Testis (tissue), 3 donors: ENCODE results near the gene KIF16B. TPM values are rescaled to one million over a fixed set of nuclear protein-coding genes. Genes with fewer than 3 reads are reported as not detected.
A peak's percentile ranks its signal among the peaks of the same experiment; 100 is the strongest.

Experiments
- DNase-seq: peaks from one replicate; pipeline ENCODE4 v3.0.0-alpha.2; 2019
- H3K27ac ChIP-seq, 2 donors: fragments of 200-600 bp; sonication (generic); one replicate each; pipeline ENCODE4 v1.5.1; 2019
- H3K27me3 ChIP-seq: fragments of 200-600 bp; sonication (generic); one replicate; pipeline ENCODE4 v1.5.1; 2019
- H3K36me3 ChIP-seq: fragments of 200-600 bp; sonication (generic); one replicate; pipeline ENCODE4 v1.5.1; 2017; ENCODE audit warnings: low read depth; ENCODE audit errors: missing control alignments
- H3K4me1 ChIP-seq: fragments of 200-600 bp; sonication (generic); one replicate; pipeline ENCODE4 v1.5.1; 2019
- H3K4me3 ChIP-seq, 2 donors: fragments of 200-600 bp; sonication (generic); one replicate each; pipeline ENCODE4 v1.5.1; 2017 to 2019
- H3K9me3 ChIP-seq: fragments of 200-600 bp; sonication (generic); one replicate; pipeline ENCODE4 v1.5.1; 2017
- POLR2A ChIP-seq: fragments of 450-650 bp; IDR thresholded peaks from one replicate; pipeline ENCODE4 v1.6.1; 2017; ENCODE audit warnings: antibody characterized with exemption, mild to moderate bottlenecking, moderate library complexity
- WGBS, 2 donors: methylation state at CpG; one replicate each; pipeline ENCODE4 v1.1.5; 2018; 5-methylcytosine and 5-hydroxymethylcytosine counted together
- intact Hi-C: fragments of 100-400 bp; cut with DNase I; formaldehyde crosslinking; loops from one replicate; pipeline ENCODE4 v1.15.1; 2023; ENCODE audit warnings: low total_unique reads
- polyA plus RNA-seq: library from polyadenylated mRNA; stranded (reverse); fragments of 350-450 nt; fragmentation: Illumina TruSeq; extraction: RNeasy Lipid Tissue Mini Kit (QIAGEN cat#74804); gene quantifications from one replicate; pipeline ENCODE4 v1.2.3, GENCODE V29; 2014; ENCODE audit warnings: low read depth, low replicate concordance; ENCODE audit not compliant: insufficient read depth
- total RNA-seq, 2 donors: library from RNA; depleted of rRNA; stranded (reverse); fragments of >200 nt; gene quantifications; one replicate each; pipeline ENCODE4 v1.2.3, GENCODE V29; 2016
- TF ChIP-seq, protein P1 (sequence below), 3 experiments: fragments of 450-650 bp in 2 of 3; fragments of 200-600 bp in 1 of 3; sonication (generic) in 1 of 3; IDR thresholded peaks; one replicate each; pipeline ENCODE4 v1.5.1; 2016 to 2019; ENCODE audit warnings: antibody characterized with exemption in 3 of 3, mild to moderate bottlenecking in 2 of 3, moderate library complexity in 1 of 3

Gene KIF16B
- total and polyA plus RNA-seq, 3 donors from 2014 or later = 10.2 to 25.5 (median 22.3) TPM

DNA sequence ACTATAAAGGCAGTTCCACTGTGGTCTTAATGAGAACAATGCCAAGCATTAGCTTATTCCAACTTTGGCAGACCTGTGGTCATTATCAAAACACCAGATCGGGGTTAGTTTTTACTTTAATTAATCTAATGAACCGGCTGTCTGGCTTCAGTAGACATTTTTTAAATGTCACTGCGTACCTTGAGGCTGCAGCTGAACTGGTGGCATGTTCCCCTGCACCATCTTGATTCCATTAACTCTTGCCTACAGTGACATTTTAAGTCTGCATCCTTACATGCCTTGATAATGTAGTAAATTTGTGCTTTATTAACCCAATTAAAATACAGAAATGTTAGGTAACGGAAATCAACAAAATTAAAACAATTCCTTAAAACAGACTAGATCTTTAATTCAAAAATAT is 127.0 kb downstream of the KIF16B start:
- no peak for DNase-seq

DNA sequence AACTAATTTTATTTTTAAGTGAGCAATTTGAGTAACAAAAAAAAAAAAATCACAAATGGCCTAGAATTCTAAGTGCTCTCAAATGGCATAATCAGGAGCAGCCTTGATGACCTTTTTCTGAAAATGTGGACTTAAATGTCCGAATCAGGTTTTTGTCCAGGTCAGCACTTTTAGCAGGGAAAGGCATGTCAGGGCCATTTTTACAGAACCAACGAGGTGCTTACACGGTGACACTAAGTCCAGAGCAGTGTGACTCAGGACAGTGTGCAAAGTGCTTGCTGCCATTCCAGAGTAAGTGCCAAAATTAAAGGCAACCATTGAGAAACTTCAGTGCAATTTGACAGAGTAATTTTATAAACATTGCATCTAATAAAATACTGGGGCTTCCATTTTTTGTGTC is 127.8 kb downstream of the KIF16B start:
- no peak for TF ChIP-seq POLR2A
- TF ChIP-seq, protein P1, sequence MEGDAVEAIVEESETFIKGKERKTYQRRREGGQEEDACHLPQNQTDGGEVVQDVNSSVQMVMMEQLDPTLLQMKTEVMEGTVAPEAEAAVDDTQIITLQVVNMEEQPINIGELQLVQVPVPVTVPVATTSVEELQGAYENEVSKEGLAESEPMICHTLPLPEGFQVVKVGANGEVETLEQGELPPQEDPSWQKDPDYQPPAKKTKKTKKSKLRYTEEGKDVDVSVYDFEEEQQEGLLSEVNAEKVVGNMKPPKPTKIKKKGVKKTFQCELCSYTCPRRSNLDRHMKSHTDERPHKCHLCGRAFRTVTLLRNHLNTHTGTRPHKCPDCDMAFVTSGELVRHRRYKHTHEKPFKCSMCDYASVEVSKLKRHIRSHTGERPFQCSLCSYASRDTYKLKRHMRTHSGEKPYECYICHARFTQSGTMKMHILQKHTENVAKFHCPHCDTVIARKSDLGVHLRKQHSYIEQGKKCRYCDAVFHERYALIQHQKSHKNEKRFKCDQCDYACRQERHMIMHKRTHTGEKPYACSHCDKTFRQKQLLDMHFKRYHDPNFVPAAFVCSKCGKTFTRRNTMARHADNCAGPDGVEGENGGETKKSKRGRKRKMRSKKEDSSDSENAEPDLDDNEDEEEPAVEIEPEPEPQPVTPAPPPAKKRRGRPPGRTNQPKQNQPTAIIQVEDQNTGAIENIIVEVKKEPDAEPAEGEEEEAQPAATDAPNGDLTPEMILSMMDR (IDR thresholded peaks at IDR 0.05) = no peak
- DNase-seq = no peak
- Histone ChIP-seq H3K4me3 (no peak overlapping the region), H3K36me3 (no peaks in the 10 kb centered on the region), H3K27me3 (no peaks in the 10 kb centered on the region), H3K27ac (no peak overlapping the region), H3K4me1 (no peaks in the 10 kb centered on the region), H3K9me3 (no peaks in the 10 kb centered on the region)
- intact Hi-C loops = no loop called here
- WGBS, 2 donors = 70 to 78% methylated on average over 3 of the region's 3 CpGs

More for the DNA sequence above, 127.0 kb downstream of the KIF16B start:
- TF ChIP-seq, protein P1 (IDR thresholded peaks at IDR 0.05) = no peak
- TF ChIP-seq POLR2A = no peak
- Histone ChIP-seq H3K27ac (no peak overlapping the region), H3K4me1 (no peaks in the 10 kb centered on the region), H3K4me3 (no peak overlapping the region), H3K9me3 (no peaks in the 10 kb centered on the region), H3K27me3 (no peaks in the 10 kb centered on the region), H3K36me3 (no peaks in the 10 kb centered on the region)
- WGBS, 2 donors = 82% methylated on average over 4 of the region's 4 CpGs
- intact Hi-C loops = no loop called here

DNA sequence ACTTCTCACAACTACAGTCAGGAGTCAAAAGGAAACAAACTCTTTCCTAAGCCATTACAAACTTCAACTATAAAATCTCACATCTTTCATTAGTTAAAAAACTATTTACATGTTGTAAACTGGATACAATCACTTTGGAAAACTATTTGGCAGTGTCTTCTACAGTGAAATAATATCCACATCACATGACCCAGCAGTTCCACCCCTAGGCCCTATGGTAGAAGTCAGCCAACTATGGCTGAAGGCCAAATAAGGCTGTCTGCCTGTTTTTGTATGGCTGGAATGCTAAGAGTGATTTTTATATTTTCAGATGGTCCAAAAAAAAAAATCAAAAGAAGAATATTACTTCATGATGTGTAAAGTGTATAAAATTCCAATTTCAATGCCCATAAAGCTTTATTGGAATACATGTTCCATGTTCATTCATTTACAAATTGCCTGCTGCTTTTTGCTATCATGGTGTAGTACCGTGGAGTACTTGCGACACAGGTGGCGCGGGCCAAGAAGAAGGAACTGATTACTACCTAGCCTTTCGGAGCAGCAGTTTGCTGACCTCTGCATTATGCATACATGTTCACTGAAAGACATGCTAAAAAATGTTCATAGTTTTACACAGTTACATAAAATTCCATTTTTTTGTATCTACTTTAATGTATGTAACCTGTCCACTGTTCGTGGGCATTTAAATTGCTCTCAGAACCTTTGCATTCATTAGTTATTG is 129.0 kb downstream of the KIF16B start:
- Histone ChIP-seq H3K4me1 (no peaks in the 10 kb centered on the region), H3K9me3 (no peaks in the 10 kb centered on the region), H3K36me3 (no peaks in the 10 kb centered on the region), H3K4me3 (no peak overlapping the region), H3K27ac (no peak overlapping the region), H3K27me3 (no peaks in the 10 kb centered on the region)
- intact Hi-C loops = no loop called here
- TF ChIP-seq POLR2A = no peak
- TF ChIP-seq, protein P1 (IDR thresholded peaks at IDR 0.05) = no peak
- DNase-seq = peak; percentile 23
- WGBS, 2 donors = 93 to 98% methylated on average over 6 of the region's 6 CpGs

DNA sequence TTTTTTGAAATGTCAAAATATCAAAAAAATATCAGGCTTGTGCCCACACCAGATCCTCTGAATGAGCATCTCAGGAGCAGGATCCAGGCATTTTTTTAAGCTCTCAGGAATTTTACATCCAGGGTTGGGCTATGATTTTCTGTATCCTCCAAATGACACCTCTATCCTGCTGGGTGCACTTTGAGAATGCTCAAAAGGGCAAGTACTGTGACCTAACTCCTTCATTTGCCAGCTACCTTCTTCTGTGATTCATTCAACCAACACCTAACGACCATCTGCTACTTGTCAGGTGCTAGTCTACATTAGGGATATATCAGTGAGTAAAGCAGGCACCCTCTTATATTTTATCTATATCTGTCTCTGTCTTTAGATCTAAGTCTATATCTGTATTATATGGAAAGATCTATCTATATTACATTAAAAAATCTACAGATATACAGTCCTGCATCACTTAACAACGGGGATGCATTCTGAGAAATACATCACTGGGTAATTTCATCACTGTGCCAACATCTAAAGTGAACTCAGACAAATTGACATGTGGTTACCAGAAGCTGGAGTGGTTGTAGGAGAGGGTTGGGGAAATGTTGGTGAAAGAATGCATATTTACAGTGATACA is 131.6 kb downstream of the KIF16B start:
- Histone ChIP-seq H3K4me3 (no peak overlapping the region), H3K9me3 (no peaks in the 10 kb centered on the region), H3K27me3 (no peaks in the 10 kb centered on the region), H3K27ac (no peak overlapping the region), H3K4me1 (no peaks in the 10 kb centered on the region), H3K36me3 (no peaks in the 10 kb centered on the region)
- no peak for DNase-seq
- intact Hi-C loops = no loop called here
- 94 to 95% methylated on average over 2 of the region's 2 CpGs for WGBS, 2 donors
- TF ChIP-seq POLR2A = no peak
- TF ChIP-seq, protein P1 (IDR thresholded peaks at IDR 0.05) = no peak
